ENCODE measurements around the gene RPP21.
A peak's percentile ranks its signal among the peaks of the same experiment; 100 is the strongest.

- TF ChIP-seq TCF7L2 (IDR thresholded peaks at IDR 0.05; ENCODE audit: borderline replicate concordance, low read depth, low read length) (no peak), ZNF2 (tag by site-specific recombination; IDR thresholded peaks at IDR 0.05) (peak; percentile 78), ZNF140 (tag by site-specific recombination; IDR thresholded peaks at IDR 0.05) (no peak), CTCF (tag by site-specific recombination; IDR thresholded peaks at IDR 0.05) (peak; percentile 44; the same call in 1 of the 2 replicates), ZNF138 (tag by site-specific recombination; IDR thresholded peaks at IDR 0.05; ENCODE audit: borderline replicate concordance) (no peak), OSR2 (tag by site-specific recombination; IDR thresholded peaks at IDR 0.05) (no peak), ZNF837 (tag by site-specific recombination; IDR thresholded peaks at IDR 0.05) (no peak), ZIC2 (tag by site-specific recombination; IDR thresholded peaks at IDR 0.05) (peak; percentile 50), ZNF132 (tag by site-specific recombination; IDR thresholded peaks at IDR 0.05; ENCODE audit: borderline replicate concordance) (no peak)
- TF ChIP-seq, protein P1, sequence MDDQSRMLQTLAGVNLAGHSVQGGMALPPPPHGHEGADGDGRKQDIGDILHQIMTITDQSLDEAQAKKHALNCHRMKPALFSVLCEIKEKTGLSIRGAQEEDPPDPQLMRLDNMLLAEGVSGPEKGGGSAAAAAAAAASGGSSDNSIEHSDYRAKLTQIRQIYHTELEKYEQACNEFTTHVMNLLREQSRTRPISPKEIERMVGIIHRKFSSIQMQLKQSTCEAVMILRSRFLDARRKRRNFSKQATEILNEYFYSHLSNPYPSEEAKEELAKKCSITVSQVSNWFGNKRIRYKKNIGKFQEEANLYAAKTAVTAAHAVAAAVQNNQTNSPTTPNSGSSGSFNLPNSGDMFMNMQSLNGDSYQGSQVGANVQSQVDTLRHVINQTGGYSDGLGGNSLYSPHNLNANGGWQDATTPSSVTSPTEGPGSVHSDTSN (CRISPR knock-in tag; IDR thresholded peaks at IDR 0.05), result peak; percentile 44; the same call in 1 of the 2 replicates
Measured at GRCh38 chr6:30344868-30345671, at the start of gene RPP21.
